ENCODE measurements around the gene ANKRD10. TPM values are rescaled to one million over a fixed set of nuclear protein-coding genes. Genes with fewer than 3 reads are reported as not detected.

The ANKRD10 gene
- total RNA-seq, 1 donor from 2014 or later: 45.2 TPM

- ATAC-seq: peak; percentile 62
- DNase-seq (ENCODE audit: low spot score): no peak
These were observed 78.9 kb downstream of the ANKRD10 start for GRCh38 chr13:110835721-110836604.

- DNase-seq (ENCODE audit: low spot score): no peak
These were observed 80.3 kb downstream of the ANKRD10 start for GRCh38 chr13:110834572-110834971.

GRCh38 chr13:110832531-110832930 is 82.3 kb downstream of the ANKRD10 start:
- DNase-seq (ENCODE audit: low spot score) (peak; percentile 30), ATAC-seq (no peak)

More at GRCh38 chr13:110834572-110834971, 80.3 kb downstream of the ANKRD10 start:
- ATAC-seq: no peak

GRCh38 chr13:110832205-110832479 is 82.7 kb downstream of the ANKRD10 start:
- no peak for ATAC-seq
- no peak for DNase-seq (ENCODE audit: low spot score)

GRCh38 chr13:110831437-110832204 is 83.2 kb downstream of the ANKRD10 start:
- ATAC-seq: no peak
- no peak for DNase-seq (ENCODE audit: low spot score)

GRCh38 chr13:110830800-110831371 is 84.0 kb downstream of the ANKRD10 start:
- no peak for DNase-seq (ENCODE audit: low spot score)
- ATAC-seq: no peak

- DNase-seq (ENCODE audit: low spot score) (no peak), ATAC-seq (no peak)
These were observed 84.5 kb downstream of the ANKRD10 start for GRCh38 chr13:110830331-110830730.

- no peak for DNase-seq (ENCODE audit: low spot score)
- no peak for ATAC-seq
These were observed 85.4 kb downstream of the ANKRD10 start for GRCh38 chr13:110829486-110829885.

- DNase-seq (ENCODE audit: low spot score) (no peak), ATAC-seq (no peak)
These were observed 86.2 kb downstream of the ANKRD10 start for GRCh38 chr13:110828705-110829104.

Other genes starting within 250 kb of the ANKRD10 start
- 33.9 TPM for gene CARS2, start 209.0 kb downstream of the ANKRD10 start, total RNA-seq
- 15.2 TPM for gene ING1, start 201.4 kb downstream of the ANKRD10 start, total RNA-seq
- 34.6 TPM for gene ARHGEF7, start 200.2 kb upstream of the ANKRD10 start, total RNA-seq

All from left lobe of liver (tissue), 2 donors.